ENCODE measurements around the gene TNK1.

TNK1 gene

DNA sequence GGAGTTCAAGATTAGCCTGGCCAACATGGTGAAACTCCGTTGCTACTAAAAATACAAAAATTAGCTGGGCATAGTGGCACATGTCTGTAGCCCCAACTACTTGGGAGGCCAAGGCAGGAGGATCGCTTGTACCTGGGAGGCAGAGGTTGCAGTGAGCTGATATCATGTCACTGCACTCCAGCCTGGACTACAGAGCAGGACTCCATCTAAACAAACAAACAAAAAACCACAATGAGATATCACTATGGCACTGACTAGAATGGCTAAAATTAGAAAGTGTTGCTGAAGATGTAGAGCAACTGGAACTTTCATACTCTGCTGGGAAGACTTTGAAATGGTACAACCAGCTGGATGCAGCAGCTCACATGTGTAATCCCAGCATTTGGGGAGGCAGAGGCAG, 6.5 kb upstream of the TNK1 start:
- Mint-ChIP-seq H3K9me3 (peaks cover 4% of the 10 kb centered on the region), H3K36me3 (ENCODE audit: low read depth) (no peaks in the 10 kb centered on the region), H3K4me1 (no peaks in the 10 kb centered on the region), H3K27me3 (ENCODE audit: low read depth) (peaks cover 39% of the 10 kb centered on the region), H3K27ac (no peak overlapping the region), H3K4me3 (no peak overlapping the region)
- TF ChIP-seq, protein P1, sequence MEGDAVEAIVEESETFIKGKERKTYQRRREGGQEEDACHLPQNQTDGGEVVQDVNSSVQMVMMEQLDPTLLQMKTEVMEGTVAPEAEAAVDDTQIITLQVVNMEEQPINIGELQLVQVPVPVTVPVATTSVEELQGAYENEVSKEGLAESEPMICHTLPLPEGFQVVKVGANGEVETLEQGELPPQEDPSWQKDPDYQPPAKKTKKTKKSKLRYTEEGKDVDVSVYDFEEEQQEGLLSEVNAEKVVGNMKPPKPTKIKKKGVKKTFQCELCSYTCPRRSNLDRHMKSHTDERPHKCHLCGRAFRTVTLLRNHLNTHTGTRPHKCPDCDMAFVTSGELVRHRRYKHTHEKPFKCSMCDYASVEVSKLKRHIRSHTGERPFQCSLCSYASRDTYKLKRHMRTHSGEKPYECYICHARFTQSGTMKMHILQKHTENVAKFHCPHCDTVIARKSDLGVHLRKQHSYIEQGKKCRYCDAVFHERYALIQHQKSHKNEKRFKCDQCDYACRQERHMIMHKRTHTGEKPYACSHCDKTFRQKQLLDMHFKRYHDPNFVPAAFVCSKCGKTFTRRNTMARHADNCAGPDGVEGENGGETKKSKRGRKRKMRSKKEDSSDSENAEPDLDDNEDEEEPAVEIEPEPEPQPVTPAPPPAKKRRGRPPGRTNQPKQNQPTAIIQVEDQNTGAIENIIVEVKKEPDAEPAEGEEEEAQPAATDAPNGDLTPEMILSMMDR (IDR thresholded peaks at IDR 0.05; ENCODE audit: unreplicated experiment in 3 of 3) = no peak

DNA sequence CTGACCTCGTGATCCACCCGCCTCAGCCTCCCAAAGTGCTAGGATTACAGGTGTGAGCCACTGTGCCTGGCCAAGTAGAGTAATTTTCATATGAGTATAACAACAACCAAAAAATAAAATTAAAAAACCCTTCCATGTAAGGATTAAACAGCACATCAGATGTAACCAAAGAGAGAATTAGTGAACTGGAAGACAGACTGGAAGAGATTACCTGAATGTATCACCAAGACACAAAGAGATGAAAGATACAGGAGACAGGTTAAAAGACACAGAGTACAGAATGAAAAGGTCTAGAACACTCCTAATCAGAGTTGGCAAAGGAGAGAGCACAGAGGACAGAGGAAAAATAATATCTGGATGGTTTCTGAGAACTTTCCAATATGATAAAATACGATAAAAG, 1.8 kb upstream of the TNK1 start:
- TF ChIP-seq, protein P1 (IDR thresholded peaks at IDR 0.05; ENCODE audit: unreplicated experiment in 3 of 3) = no peak
- Mint-ChIP-seq H3K27me3 (ENCODE audit: low read depth) (peaks cover 71% of the 10 kb centered on the region), H3K36me3 (ENCODE audit: low read depth) (no peaks in the 10 kb centered on the region), H3K9me3 (peaks cover 9% of the 10 kb centered on the region), H3K4me3 (peak overlapping the region in 1 of 3 experiments; percentile 7), H3K4me1 (peaks cover 5% of the 10 kb centered on the region), H3K27ac (no peak overlapping the region)

DNA sequence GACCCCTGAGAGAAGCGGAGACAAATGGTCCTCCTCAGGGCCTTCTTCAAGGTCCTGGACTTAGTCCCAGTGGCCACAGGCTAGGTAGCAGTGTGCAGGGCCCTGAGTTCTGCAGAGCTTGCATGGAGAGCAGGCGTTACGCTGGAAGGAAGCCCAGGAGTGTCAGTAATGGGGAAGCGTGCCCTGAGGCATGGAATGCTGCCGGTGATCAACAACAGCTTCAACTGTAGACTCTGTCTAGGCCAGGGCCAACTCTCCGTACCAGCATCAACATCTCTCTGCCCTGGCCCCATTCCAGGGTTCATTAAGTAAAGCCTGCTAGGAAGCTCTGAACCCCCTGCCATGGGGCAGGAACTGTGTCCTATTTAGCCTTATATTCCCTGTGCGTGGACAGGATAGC, 568 bp upstream of the TNK1 start:
- H3K9me3 Mint-ChIP-seq = peaks cover 9% of the 10 kb centered on the region
- peak overlapping the region; percentile 78 to 79 (median 78) for H3K4me3 Mint-ChIP-seq
- no peaks in the 10 kb centered on the region for H3K36me3 Mint-ChIP-seq (ENCODE audit: low read depth)
- TF ChIP-seq, protein P1 (IDR thresholded peaks at IDR 0.05; ENCODE audit: unreplicated experiment in 3 of 3) = no peak
- H3K27ac Mint-ChIP-seq = peak overlapping the region in 2 of 3 experiments; percentile 4 to 53
- H3K4me1 Mint-ChIP-seq = peaks cover 5% of the 10 kb centered on the region
- peaks cover 81% of the 10 kb centered on the region for H3K27me3 Mint-ChIP-seq (ENCODE audit: low read depth)

DNA sequence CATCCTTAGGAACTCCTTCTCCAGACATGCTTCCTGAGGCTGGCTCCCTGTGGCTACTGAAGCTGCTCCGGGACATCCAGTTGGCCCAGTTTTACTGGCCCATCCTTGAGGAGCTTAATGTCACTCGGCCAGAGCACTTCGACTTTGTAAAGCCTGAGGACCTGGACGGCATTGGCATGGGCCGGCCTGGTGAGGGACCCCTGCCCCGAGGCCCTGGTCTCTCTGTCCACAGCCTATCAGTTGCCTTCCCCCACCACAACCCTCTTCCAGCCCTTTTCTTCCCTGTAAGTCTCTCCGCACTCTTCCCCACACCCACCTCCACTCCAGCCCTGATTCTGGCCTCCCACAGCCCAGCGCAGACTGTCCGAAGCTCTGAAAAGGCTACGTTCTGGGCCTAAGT, 2.0 kb downstream of the TNK1 start:
- H3K27ac Mint-ChIP-seq = no peak overlapping the region
- H3K4me1 Mint-ChIP-seq = peaks cover 5% of the 10 kb centered on the region
- H3K27me3 Mint-ChIP-seq (ENCODE audit: low read depth) = peaks cover 70% of the 10 kb centered on the region
- H3K9me3 Mint-ChIP-seq = peaks cover 9% of the 10 kb centered on the region
- H3K36me3 Mint-ChIP-seq (ENCODE audit: low read depth) = peaks cover 4% of the 10 kb centered on the region
- H3K4me3 Mint-ChIP-seq = peak overlapping the region in 1 of 3 experiments; percentile 32
- TF ChIP-seq, protein P1 (IDR thresholded peaks at IDR 0.05; ENCODE audit: unreplicated experiment in 3 of 3) = no peak

DNA sequence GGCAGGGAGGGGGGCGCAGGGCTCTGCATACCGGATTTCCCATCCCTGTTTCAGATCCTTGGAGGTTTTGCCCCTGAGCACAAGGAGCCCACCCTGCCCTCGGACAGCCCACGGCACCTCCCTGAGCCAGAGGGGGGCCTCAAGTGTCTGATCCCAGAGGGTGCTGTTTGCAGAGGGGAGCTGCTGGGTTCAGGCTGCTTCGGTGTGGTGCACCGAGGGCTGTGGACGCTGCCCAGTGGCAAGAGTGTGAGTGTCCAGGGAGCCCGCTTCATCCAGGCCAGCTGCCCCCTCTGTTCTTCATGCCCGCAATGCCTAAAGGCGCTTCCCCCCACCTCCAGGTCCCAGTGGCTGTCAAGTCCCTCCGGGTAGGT, 2.5 kb downstream of the TNK1 start:
- Mint-ChIP-seq H3K27me3 (ENCODE audit: low read depth) (peaks cover 66% of the 10 kb centered on the region), H3K4me1 (peaks cover 5% of the 10 kb centered on the region), H3K9me3 (peaks cover 9% of the 10 kb centered on the region), H3K27ac (no peak overlapping the region), H3K4me3 (peak overlapping the region in 2 of 3 experiments; percentile 29 to 46), H3K36me3 (ENCODE audit: low read depth) (peaks cover 5% of the 10 kb centered on the region)
- TF ChIP-seq, protein P1 (IDR thresholded peaks at IDR 0.05; ENCODE audit: unreplicated experiment in 3 of 3) = no peak

DNA sequence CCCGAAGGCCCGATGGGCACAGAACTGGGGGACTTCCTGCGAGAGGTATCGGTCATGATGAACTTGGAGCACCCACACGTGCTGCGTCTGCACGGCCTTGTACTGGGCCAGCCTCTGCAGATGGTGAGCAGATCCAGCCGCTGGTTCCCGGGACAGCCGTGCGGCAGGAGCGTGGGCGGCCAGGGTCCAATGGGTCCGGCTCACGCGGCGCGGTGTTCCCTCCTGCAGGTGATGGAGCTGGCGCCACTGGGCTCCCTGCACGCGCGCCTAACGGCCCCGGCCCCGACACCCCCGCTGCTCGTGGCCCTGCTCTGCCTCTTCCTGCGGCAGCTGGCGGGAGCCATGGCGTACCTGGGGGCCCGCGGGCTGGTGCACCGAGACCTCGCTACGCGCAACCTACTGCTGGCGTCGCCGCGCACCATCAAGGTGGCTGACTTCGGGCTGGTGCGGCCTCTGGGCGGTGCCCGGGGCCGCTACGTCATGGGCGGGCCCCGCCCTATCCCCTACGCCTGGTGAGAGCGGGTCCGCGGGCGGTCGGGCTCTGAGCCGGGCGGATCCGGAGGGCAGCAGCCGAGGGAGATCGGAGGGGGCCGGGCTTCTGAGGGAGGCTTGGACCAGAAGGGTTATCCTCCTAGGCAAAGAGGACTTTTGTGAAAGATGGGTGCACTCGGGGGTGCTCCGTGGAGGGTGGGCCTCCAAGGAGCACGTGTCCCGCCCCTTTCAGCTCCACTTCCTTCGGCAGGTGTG, 3.0 kb downstream of the TNK1 start:
- peak overlapping the region in 2 of 3 experiments; percentile 48 to 66 for H3K4me3 Mint-ChIP-seq
- peaks cover 9% of the 10 kb centered on the region for H3K9me3 Mint-ChIP-seq
- peaks cover 8% of the 10 kb centered on the region for H3K36me3 Mint-ChIP-seq (ENCODE audit: low read depth)
- peaks cover 60% of the 10 kb centered on the region for H3K27me3 Mint-ChIP-seq (ENCODE audit: low read depth)
- H3K27ac Mint-ChIP-seq = no peak overlapping the region
- TF ChIP-seq, protein P1 (IDR thresholded peaks at IDR 0.05; ENCODE audit: unreplicated experiment in 3 of 3) = no peak
- peaks cover 5% of the 10 kb centered on the region for H3K4me1 Mint-ChIP-seq
